HG02943 (cell line): ENCODE data around the gene STAT4.

Source experiments
- ATAC-seq: cut with Tn5 transposase; IDR thresholded peaks from one replicate; pipeline ENCODE4 v1.9.1; 2021; ENCODE audit warnings: mild to moderate bottlenecking, low read depth, moderate library complexity; ENCODE audit not compliant: unreplicated experiment

The STAT4 gene

DNA sequence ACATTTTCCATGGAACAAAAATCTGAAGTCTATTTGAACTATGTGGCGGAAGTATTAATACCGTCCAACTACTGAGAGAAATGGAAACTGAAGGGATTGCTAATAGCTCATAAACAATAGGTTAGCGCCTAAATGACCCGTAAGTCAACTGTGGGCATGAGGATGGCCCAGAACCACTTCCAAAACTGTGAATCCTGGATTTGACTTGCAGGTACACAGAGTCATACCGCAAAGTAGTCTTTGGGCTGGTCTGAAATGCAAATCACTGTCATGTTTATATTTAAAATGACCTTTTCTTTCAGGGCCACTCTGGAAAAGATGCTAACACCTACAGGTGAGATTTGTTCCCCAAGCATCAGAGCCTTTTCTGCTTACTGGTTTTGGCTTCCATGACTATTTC is 50.6 kb downstream of the STAT4 start:
- ATAC-seq, result no peak

DNA sequence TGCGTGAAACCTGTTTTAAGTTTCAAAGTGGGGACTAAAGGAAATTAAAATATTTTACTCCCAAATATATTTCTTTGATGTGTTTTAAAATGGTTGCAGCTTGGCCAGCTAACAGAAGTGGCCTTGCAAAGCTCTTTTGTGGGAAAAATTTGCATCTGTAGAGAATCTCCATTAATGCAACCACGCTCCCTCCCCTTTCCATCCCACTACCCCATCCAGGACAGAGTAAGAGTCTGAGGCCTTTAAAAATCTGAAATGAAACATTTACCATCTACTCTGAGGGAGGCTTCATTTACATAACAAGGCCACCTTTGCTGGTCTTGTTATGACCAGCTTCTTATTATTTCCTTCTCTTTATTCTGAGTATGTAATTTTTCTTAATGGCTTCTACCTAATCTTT is 63.5 kb downstream of the STAT4 start:
- no peak for ATAC-seq

DNA sequence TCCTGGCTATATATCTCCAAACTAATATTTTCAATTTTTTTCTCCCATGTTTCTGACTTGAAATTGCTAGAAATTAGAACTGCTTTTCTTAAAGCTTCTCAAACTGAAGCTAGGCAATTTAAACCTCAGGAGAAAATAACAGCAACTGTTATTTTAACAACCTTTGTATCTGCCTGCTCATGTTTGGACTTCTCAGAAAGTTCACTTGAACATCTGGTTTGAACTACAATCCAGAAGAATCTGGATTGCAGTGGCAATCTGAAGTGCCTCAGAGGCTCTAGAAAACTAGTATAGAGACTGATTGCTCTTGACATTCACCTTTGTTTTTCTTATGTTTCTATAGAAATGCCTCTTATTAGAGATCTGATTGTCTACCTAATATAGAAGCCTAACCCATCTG is 64.1 kb downstream of the STAT4 start:
- no peak for ATAC-seq

DNA sequence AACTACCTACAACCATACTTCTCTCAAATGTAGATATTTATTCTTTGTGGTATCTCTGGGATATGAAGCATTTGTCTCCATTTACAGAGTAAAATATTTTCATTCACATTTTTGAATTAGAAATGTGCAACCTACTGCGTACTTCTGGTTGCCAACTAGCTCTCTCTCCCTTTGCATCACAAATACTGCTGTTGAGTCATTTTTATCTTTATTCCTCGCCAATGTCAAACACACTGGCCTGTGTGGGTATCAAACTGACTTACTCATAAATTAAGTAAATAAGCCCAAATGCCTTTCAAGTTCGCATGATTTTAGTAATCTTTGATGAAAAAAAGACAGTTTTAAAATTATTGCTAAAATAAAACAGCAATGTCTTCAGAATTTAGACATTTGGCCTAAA is 67.3 kb downstream of the STAT4 start:
- no peak for ATAC-seq

DNA sequence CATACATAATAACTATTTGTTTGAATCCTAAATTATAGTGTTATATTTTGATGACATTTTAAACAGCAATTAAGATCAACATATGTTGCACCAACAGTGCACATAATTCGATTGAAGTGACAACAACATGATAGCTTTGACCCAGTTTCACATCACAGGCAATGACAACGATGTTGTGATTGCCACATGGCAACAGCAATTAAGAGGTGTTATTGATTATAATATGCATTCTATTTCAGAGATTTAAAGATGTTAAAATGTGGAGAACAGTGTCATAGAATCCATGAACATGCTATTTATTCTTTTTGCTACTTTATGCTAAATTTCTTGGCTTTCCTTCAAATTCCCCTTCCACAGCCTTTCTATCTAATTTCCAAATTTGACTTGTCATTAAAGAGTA is 68.5 kb downstream of the STAT4 start:
- ATAC-seq, result no peak

DNA sequence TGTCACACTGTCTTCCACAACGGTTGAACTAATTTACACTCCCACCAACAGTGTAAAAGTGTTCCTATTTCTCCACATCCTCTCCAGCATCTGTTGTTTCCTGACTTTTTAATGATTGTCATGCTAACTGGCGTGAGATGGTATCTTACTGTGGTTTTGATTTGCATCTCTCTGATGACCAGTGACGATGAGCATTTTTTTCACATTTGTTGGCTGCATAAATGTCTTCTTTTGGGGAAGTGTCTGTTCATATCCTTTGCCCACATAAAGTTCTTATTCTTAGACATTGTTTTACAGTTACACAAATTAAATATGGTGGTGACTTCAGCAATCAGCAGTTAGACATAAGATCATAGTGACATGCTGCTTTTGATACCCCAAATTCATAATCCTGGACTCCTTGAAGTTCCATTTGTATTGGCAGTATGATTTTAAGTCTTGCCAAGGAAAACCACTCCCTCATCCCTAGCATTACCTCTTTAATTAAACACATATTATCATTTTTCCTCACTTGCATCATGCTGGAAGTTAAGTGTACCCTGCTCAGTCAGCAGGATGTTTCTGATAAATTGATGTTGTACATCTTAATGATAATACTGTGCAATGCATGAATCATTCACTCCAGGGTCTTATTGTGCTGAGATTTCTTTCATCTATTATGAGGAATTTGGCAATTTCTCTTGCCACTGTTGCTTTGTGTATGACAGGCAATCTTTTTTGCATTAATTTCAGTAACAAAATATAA is 69.2 kb downstream of the STAT4 start:
- ATAC-seq, result no peak

DNA sequence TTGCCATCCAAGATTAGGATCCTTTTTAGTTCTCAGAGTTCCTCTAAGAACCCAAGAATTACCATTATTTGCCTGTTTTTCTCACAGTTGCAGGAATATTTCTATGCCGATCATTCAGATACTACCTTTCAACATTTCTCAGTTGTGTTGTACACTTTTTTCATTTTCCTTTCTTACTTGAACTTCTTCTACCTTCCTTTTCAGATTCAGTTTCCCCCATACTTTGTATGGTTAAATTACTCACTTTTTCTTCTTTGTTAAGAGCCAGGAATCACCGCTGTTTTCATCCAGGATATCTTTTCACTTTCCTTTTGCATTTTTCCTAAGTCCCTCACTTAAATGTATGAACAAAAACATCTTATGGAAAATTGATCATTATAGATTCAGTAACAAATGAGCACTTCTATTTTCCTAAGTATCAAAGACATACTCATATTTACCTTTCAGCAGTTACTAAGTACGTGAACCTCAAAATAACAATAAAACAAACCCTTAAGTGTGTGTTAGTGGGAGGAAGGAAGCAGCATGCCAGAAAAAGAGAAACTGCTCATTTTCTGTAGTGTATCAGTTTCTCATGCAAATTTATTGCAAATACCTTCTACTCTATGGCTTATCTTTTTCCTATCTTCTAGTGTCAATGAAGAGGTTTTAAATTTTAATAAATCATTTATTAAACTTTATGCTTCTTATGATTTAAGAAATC is 72.5 kb downstream of the STAT4 start:
- ATAC-seq, result no peak

DNA sequence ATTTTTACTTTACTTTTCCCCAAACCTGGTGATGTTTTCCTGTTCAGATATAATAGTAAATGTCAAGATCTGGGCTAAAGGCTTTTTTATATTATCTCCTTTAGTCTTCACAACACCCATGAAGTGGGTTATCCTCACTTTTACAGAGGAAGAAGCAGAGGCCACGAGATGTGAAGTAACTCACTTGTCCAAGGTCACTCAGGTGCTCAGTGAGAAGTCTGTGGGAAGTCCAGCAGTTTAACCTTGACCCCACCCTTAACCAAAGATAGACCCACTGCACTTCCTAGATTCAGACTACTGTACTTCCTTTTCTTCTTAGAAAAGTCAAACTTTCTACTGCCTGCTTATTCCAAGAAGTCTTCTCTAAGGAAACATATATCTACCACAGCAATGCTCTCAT is 80.5 kb downstream of the STAT4 start:
- no peak for ATAC-seq

DNA sequence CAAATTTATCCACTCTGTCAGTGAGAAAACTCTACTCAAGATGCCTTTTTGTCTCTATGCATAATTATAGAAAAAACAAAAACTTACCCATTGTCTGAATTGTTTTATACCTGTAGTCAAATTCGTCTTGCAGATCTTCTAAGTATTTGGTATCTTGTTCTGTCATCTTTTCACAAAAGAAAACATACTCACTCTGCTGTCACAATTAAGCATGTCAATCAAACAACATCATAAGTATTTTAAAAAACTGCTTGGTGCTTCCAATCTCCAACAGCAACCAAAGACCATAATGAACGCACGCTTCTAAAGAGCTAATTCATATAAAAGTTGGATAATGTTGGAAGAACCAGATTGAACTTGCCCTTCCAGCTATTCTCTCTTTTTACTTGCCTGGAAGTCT is 81.2 kb downstream of the STAT4 start:
- no peak for ATAC-seq

DNA sequence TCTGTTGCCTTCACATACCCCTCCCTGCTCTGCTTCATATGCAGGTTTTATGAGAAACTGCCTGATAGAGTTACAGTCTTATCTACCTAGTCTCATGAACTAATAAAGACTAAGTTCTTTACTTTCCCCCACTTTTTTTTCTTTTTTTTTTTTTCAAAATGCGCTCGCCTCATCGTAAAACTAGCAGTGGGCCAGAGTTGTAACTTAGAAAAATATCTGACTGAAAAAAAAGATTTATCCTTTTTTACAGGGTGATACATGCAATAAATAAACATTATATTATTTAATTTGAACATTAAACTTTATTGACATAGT is 83.9 kb downstream of the STAT4 start:
- no peak for ATAC-seq

DNA sequence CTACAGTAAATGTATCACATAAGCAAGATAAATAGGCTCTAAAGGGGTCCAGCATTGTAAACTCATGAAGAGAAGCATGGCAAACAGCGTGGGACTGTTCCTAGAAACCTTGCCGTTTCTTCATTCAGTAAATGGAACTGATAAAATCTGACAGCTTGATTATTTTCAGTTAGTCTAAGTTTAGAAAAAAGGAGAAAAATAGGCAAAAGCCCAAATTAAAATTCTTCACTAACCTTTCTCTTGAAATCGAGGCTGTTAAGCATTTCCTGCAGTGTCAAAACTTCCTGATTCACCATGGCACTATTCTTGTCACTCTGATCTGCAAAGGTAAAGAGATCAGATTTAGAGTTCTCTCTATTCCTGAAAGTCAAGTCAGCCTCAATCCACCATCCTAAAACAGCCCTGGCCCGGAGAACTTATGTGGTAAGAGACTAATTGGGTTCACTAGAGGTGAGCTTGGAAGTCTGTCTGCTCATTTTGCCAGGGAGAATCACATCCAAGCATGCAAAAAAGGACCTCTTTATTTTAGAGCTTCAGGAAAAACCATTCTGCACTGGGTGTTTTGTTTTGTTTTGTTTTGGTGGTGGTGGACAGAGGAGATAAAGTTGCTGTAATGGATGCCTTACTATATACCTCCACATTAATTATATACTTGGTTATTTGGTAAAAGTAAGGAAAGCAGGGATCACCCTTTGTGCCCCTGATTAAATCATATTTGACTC is 84.4 kb downstream of the STAT4 start:
- no peak for ATAC-seq

DNA sequence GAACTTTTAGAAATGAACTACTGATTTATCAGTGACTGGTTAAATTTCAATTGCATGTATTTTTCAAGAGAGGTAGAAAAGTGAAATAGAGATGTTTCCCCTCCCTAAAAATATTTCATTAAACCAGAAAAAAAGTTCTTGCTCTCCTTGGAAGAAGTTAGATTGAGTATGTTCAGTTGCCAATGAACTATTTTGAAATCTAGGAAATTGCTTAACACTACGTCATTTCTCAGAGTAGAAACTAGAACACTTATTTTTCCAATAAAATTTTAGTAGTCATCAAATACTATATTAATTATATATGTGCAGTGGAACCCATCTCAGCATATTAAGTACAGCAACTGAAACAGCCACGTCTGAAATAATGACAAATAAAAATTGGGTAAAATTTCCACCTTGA is 85.0 kb downstream of the STAT4 start:
- no peak for ATAC-seq

DNA sequence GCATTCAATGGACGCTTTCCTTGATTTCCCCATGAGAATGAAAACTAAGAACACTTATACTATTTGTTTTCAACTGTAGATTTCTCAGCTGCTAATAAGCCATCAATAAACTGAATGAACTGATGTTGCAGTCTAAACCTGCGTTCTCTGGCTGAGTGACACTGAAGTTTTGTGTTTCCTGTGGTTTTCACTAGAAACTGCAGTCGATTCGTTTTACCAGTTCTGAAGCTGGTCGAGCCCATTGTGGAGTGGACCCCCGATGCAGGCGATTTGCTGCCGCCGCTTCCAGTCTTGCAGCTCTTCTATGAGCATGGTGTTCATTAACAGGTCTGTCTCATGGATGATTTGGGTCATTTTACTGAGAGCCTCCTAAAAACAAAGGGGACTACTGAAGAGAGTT is 86.2 kb downstream of the STAT4 start:
- no peak for ATAC-seq

DNA sequence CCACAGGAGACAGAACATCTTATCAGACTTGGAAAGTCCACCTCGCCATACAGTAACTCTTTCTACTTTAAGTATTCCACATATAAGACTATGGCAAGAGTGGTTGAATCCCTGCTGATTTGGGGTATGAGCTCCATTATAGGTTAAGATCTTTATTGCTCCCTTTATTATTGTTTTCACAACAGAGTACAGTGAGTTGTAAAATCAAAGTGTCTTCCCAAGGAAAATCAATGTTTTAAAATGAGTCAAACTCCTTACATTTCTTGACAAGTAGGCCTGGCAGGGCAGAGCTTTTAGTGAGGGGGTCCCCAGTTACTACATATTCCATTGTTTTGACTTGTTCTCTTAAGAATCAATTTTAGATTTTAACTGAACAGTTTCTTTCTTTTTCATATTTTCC is 87.2 kb downstream of the STAT4 start:
- no peak for ATAC-seq

DNA sequence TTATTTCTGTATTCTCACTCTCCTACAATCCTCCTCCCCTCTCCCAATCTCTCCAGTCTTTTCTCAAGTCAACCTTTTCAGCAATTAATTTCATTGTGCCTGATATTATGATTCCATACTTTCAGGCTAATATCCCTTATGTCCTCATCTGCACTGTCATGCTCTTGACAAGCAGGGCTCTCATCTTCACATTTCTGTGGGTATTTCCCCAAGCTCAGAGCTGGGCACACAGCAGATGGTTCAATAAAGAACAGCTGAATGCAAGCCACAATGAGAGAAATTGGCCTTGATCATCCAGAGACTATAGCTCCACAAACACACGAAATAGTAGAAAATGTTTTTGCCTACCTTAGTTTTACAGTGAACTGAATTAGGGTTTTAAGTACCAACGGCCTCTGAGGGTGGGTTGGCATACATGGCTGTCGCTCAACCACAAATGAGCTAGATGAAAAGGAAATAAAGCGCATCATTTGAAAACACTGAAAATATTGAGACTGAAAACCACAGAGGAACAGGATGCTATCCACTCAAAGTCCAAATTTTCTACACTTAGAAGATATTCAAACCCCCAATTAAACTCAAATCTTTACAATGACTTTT is 89.3 kb downstream of the STAT4 start:
- no peak for ATAC-seq

DNA sequence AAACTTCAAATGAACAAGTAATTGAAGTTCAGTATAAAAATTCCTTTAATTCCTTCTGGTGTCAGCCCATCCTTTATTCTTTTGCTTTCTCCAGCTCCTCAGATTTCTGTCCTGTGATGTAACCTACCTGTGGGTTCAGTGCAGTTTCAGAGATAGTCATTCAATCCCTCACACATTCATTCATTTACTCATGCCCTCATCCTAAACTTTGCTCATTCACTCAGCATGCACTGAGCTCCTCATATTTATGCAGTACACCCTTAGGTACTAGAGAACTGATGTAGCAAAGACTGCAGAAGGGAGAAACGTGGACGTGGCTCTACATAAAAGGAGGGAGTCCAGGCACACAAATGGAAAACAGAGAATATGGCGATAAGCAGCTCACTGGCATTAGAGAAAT is 91.5 kb downstream of the STAT4 start:
- ATAC-seq, result no peak

DNA sequence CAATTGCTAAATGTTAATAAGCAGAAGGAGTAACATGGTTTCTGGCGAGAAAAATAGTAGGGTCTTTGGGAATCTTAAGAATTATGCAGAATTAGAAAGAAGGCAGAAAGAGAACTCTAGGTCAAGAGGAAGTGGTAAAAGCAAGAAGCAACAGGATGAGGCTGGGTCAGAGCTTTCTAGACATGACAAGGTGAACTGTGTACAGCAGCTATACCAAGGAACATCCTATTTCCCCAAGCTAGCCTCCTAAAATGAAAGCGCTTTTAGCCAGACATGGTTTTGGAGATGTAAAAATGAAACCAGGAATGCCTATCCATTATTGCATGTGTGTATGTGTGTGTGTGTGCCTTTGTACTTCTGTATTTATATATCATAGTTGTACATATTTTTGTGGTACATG is 94.6 kb downstream of the STAT4 start:
- ATAC-seq, result no peak

DNA sequence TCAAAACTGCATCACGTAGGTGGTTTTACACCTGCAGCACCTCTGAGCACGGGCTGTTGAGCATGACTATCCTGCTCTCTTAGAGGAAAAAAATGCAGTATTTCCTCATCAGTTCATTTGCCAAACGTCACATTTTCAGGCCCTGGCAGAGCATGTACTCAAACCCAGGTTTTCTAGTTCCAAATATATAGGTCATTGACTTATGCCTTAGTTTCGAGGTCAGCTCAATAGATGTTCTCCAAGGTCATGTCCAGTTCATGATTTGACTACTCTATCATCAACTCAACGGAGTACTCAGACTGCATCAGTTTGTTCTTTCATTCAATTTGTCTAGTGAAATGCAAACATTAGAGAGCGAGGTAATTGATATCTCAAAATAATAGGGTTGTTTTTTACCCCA is 97.5 kb downstream of the STAT4 start:
- no peak for ATAC-seq

DNA sequence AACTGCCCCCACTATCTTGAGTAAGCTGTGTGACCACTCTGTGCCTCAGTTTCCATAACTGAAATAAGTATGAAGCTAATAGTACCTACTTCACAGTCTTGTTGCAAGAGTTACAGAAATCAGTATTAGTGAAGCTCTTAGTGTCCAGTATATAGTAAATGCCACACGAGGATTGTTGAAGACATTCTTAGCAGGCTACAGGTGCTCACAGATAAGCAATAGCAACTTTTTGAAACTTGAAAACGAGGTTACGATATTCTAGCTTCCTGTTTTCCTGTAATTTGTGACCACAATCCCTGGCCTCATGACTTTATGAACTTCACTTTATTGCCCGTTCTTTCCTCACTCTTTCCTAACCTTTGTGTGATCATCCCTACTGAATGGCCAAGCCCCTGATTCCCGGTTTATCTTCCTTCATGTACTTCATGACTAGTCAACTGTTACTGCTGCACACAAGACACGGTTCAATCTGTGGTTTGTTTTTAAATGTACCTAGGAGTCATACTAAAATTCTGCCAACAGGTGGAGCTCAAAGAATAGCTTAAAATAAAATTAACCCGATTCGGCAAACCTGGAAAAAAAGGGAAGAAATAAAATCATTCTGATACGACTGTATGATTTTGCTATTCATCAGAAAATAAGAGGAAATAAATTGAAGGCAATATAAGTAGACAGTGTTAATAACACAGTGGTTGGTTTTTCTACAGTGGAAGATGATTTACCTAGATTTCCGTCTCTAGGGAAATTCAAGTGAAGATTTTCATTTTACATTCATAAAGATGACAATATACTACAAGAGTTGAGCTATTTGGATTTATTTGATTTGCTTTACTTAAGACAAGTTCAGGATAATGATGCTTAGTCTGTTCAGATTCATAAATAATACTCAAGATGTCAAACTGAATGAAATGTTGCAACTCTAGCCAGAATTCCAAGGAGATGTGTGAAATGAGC is 98.7 kb downstream of the STAT4 start:
- ATAC-seq, result no peak

DNA sequence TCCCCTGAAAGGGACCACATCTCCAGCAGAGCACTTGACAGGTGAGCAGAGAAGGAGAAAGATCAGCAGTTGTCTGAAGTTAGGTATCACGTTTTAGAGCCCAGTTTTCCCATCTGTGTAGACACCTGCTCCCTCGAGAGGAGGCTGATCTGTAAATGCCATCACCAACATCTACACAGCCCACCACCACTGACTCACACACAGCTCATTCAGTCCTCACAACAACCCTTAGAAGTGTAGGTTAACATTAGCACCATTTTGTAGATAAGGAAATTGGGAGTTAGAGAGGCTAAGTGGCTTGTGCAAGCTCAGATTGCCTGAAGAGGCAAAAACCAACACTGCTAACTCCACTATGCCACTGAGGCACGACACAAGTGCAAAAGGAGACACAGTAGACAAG is 99.6 kb downstream of the STAT4 start:
- no peak for ATAC-seq

DNA sequence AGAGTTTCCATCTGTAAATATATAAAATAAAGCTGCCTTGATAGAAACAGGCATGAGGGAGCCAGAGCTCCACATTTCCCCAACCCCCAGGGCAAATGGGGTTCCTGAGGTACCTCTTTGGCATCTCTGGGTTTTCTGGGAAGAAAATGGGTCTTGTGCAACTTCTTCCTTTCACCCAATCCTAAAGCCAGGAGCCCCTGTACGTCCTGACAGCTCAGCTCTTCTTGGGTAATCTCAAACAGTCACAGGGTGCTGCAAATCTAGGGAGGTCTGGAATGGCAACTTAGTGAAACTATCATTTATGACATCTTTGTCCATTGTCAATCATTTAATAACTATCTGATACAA is 100.2 kb downstream of the STAT4 start:
- no peak for ATAC-seq
